Right lobe of liver (tissue), 4 donors: ENCODE measurements around the gene CFAP57.

Source experiments
- POLR2A ChIP-seq: fragments of 450-650 bp; IDR thresholded peaks from one replicate; pipeline ENCODE4 v1.6.1; 2017; ENCODE audit warnings: antibody characterized with exemption, mild to moderate bottlenecking
- TF ChIP-seq, protein P1 (sequence below), 4 donors: fragments of 200-600 bp in 3 of 4; fragments of 450-650 bp in 1 of 4; IDR thresholded peaks; one replicate each; pipeline versions ENCODE4 v1.5.1 to v1.8.0; 2016 to 2022; ENCODE audit warnings: antibody characterized with exemption in 4 of 4, mild to moderate bottlenecking in 2 of 4
- donor health status: DM: no; HTN: no; CAD: no.
- donor health status: DM: no; HTN: no; CAD: no.
- donor health status: DM: no; HTN: yes; CAD: no.

DNA sequence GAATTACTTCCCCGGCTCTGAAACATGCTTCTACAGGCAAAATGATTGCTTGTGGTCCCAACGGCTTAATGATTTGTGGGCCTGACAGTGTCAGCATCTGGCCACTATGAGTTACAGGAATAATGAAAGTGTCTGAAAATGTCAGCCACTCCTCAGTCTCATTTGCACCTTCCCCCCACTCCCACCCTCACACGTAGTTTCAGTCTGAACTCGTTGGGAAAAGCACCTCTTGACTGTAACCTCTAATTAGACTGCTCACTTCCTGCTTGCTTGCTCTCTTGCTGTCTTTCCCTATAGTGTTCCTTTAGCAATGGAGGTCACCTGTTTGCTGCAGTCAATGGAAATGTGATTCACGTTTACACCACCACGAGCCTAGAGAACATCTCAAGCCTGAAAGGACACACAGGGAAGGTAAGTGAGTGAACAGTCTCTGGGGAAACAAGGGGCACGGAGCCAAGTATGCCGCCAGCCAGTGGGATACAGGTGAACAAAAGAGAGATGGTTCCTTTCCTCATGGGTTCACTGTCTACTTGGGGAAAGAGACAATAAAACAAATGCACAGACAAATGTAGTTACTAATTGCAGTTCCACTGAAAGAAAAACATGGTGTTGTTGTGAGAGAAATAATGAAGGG, 27.1 kb downstream of the CFAP57 start:
- TF ChIP-seq, protein P1, sequence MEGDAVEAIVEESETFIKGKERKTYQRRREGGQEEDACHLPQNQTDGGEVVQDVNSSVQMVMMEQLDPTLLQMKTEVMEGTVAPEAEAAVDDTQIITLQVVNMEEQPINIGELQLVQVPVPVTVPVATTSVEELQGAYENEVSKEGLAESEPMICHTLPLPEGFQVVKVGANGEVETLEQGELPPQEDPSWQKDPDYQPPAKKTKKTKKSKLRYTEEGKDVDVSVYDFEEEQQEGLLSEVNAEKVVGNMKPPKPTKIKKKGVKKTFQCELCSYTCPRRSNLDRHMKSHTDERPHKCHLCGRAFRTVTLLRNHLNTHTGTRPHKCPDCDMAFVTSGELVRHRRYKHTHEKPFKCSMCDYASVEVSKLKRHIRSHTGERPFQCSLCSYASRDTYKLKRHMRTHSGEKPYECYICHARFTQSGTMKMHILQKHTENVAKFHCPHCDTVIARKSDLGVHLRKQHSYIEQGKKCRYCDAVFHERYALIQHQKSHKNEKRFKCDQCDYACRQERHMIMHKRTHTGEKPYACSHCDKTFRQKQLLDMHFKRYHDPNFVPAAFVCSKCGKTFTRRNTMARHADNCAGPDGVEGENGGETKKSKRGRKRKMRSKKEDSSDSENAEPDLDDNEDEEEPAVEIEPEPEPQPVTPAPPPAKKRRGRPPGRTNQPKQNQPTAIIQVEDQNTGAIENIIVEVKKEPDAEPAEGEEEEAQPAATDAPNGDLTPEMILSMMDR (IDR thresholded peaks at IDR 0.05) = no peak
- no peak for TF ChIP-seq POLR2A
